Measurements from ENCODE around the gene CTNNAL1.

- TF ChIP-seq CTCF (IDR thresholded peaks at IDR 0.05): no peak
- no peak for TF ChIP-seq POLR2A (IDR thresholded peaks at IDR 0.05)
These were observed 644 bp upstream of the CTNNAL1 start for GRCh38 chr9:109013679-109014607.

Measured in right lobe of liver (tissue), 4 donors.